ENCODE data around the gene C5orf15. TPM values are rescaled to one million over a fixed set of nuclear protein-coding genes. Genes with fewer than 3 reads are reported as not detected.

C5orf15 gene
- total and polyA plus RNA-seq, 2 experiments from 2014 or later, result 37.7 to 61.4 TPM

DNA sequence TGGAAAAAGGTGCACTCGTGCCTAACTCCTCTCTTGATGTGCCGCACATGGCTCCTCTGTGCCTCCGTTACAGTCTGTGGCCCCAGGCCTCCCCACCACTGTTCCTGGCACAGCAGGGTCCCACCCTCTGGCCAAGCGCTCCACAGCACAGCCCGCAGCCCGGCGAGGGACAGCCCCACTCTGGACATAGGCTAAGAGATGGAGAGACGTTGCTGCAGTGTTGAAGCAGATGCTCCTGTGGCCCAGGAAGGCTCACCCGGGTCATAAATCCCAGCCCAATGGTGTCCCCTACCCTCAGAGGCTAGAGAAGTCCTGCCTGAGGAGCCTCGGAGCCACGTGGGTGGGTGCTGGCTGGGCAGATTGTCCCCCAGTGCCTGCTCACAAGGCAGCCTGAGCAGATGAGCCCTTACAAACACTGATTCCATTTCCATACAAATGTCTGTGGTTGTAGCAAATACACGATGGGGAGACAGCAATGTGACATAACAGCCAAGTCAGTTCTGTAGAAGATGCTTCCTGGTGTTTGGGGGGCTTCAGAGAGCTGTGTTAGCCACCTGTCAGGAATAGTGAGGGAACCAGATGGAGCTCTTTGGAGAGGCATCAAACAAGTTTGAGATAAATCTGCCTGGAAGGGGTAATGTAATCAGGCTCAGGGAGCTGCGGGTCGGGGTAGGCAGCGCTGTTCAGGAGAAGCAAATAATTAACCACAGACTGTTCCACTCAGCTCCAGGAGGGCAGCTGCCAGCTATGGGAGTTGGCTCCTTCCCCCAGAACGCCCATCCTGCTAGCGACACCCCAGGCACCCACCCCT lies 41.7 kb downstream of the C5orf15 start:
- no peak overlapping the region for H3K27ac ChIP-seq (ENCODE audit: low read depth)
- no peak overlapping the region for H3K4me2 ChIP-seq
- Mint-ChIP-seq H3K9me3 (no peaks in the 10 kb centered on the region), H3K36me3 (ENCODE audit: low read depth) (no peaks in the 10 kb centered on the region), H3K4me3 (no peak overlapping the region), H3K4me1 (peaks cover 13% of the 10 kb centered on the region), H3K27ac (no peak overlapping the region; the same call in 1 of the 2 replicates), H3K27me3 (ENCODE audit: insufficient read depth, low read depth, poor library complexity) (peaks cover 10% of the 10 kb centered on the region)
- peak overlapping the region; percentile 59; the same call in 1 of the 2 replicates for H2AFZ ChIP-seq
- no peak for TF ChIP-seq POLR2AphosphoS5 (IDR thresholded peaks at IDR 0.05; ENCODE audit: low read depth)
- H3F3A ChIP-seq (replicated peaks; ENCODE audit: low read depth), result no peaks in the 10 kb centered on the region
- H3K9me2 ChIP-seq (ENCODE audit: insufficient read depth), result no peaks in the 10 kb centered on the region
- ATAC-seq, result peak; percentile 32; the same call in 2 of the 3 replicates
- DNase-seq (ENCODE audit: low spot score), result no peak
- H3K4me1 ChIP-seq (ENCODE audit: insufficient read depth), result no peaks in the 10 kb centered on the region
- no peaks in the 10 kb centered on the region for H3K79me2 ChIP-seq (replicated peaks; ENCODE audit: insufficient read depth)
- no peak overlapping the region for H3K4me3 ChIP-seq
- no peaks in the 10 kb centered on the region for H3K36me3 ChIP-seq (ENCODE audit: insufficient read depth)
- H4K20me1 ChIP-seq (replicated peaks; ENCODE audit: insufficient read depth), result no peaks in the 10 kb centered on the region
- no peaks in the 10 kb centered on the region for H3K27me3 ChIP-seq (ENCODE audit: insufficient read depth)

GRCh38 chr5:133925866-133926488 lies 42.4 kb downstream of the C5orf15 start:
- H3K27me3 Mint-ChIP-seq (ENCODE audit: insufficient read depth, low read depth, poor library complexity), result peaks cover 8% of the 10 kb centered on the region
- H3K9me3 Mint-ChIP-seq, result no peaks in the 10 kb centered on the region
- Histone ChIP-seq H3K27me3 (ENCODE audit: insufficient read depth) (no peaks in the 10 kb centered on the region), H3K79me2 (replicated peaks; ENCODE audit: insufficient read depth) (no peaks in the 10 kb centered on the region), H4K20me1 (replicated peaks; ENCODE audit: insufficient read depth) (no peaks in the 10 kb centered on the region), H2AFZ (0 out of 2 replicates have a peak overlapping the region, but pooled peaks have one; percentile 59), H3K9me2 (ENCODE audit: insufficient read depth) (no peaks in the 10 kb centered on the region), H3K27ac (ENCODE audit: low read depth) (no peak overlapping the region), H3K4me2 (no peak overlapping the region), H3K36me3 (ENCODE audit: insufficient read depth) (no peaks in the 10 kb centered on the region), H3K4me3 (no peak overlapping the region), H3K4me1 (ENCODE audit: insufficient read depth) (no peaks in the 10 kb centered on the region), H3F3A (replicated peaks; ENCODE audit: low read depth) (no peaks in the 10 kb centered on the region)
- no peak overlapping the region for H3K27ac Mint-ChIP-seq
- no peak for DNase-seq (ENCODE audit: low spot score)
- H3K4me3 Mint-ChIP-seq, result no peak overlapping the region
- ATAC-seq, result no peak
- peaks cover 13% of the 10 kb centered on the region for H3K4me1 Mint-ChIP-seq
- H3K36me3 Mint-ChIP-seq (ENCODE audit: low read depth), result no peaks in the 10 kb centered on the region
- TF ChIP-seq ZNF114 (CRISPR knock-in tag; IDR thresholded peaks at IDR 0.05) (no peak), EZH2phosphoT487 (IDR thresholded peaks at IDR 0.05; ENCODE audit: unreplicated experiment) (no peak), REST (IDR thresholded peaks at IDR 0.05; ENCODE audit: unreplicated experiment) (no peak), ZNF331 (CRISPR knock-in tag; IDR thresholded peaks at IDR 0.05; ENCODE audit: low read depth) (no peak), CREB1 (CRISPR knock-in tag; IDR thresholded peaks at IDR 0.05; ENCODE audit: low read depth) (no peak), STAT1 (IDR thresholded peaks at IDR 0.05; ENCODE audit: unreplicated experiment) (no peak), NANOG (IDR thresholded peaks at IDR 0.05; ENCODE audit: borderline replicate concordance) (no peak), EZH2 (IDR thresholded peaks at IDR 0.05; ENCODE audit: low read depth, unreplicated experiment) (no peak), CTCF (conservative IDR thresholded peaks at IDR 0.05; ENCODE audit: low read depth in 2 of 2) (no peak), JUNB (IDR thresholded peaks at IDR 0.05; ENCODE audit: unreplicated experiment) (no peak), ETS1 (IDR thresholded peaks at IDR 0.05) (no peak)
